Mucosa of rectum (tissue), 2 donors: Measurements from ENCODE around the gene TTC6.

ENCODE experiments used
- H3K27ac ChIP-seq, 2 donors: one replicate each; pipeline ENCODE4 v1.7.0; 2013; ENCODE audit warnings: inconsistent platforms in 2 of 2, low read depth in 2 of 2, low read length in 2 of 2
- H3K27me3 ChIP-seq, 2 donors: one replicate each; pipeline ENCODE4 v1.7.0; 2013; ENCODE audit warnings: low read length in 2 of 2; ENCODE audit not compliant: control insufficient read depth in 2 of 2, insufficient read depth in 2 of 2
- H3K36me3 ChIP-seq, 2 donors: one replicate each; pipeline ENCODE4 v1.7.0; 2013; ENCODE audit warnings: low read length in 2 of 2; ENCODE audit not compliant: control insufficient read depth in 2 of 2, insufficient read depth in 2 of 2
- H3K4me1 ChIP-seq, 2 donors: one replicate each; pipeline ENCODE4 v1.7.0; 2013; ENCODE audit warnings: low read length in 2 of 2, mild to moderate bottlenecking in 1 of 2; ENCODE audit not compliant: control insufficient read depth in 2 of 2, insufficient read depth in 2 of 2
- H3K4me3 ChIP-seq, 2 donors: one replicate each; pipeline ENCODE4 v1.7.0; 2013; ENCODE audit warnings: low read length in 2 of 2
- H3K9ac ChIP-seq, 2 donors: one replicate each; pipeline ENCODE4 v1.7.0; 2013; ENCODE audit warnings: low read length in 2 of 2, low read depth in 1 of 2, mild to moderate bottlenecking in 1 of 2
- H3K9me3 ChIP-seq, 2 donors: one replicate each; pipeline ENCODE4 v1.7.0; 2013; ENCODE audit warnings: low read length in 2 of 2; ENCODE audit not compliant: control insufficient read depth in 2 of 2
- donor health status: healthy.
- donor health status: Normal muscosa, but diverticular disease.

TTC6 gene

GRCh38 chr14:37603688-37604251, 8.3 kb downstream of the TTC6 start:
- no peaks in the 10 kb centered on the region for H3K36me3 ChIP-seq
- H3K27me3 ChIP-seq = peaks cover 12 to 16% of the 10 kb centered on the region in 2 donors
- peaks cover 9 to 22% of the 10 kb centered on the region in 2 donors for H3K4me1 ChIP-seq
- H3K27ac ChIP-seq = no peak overlapping the region
- H3K9me3 ChIP-seq = no peaks in the 10 kb centered on the region
- H3K9ac ChIP-seq = no peak overlapping the region
- H3K4me3 ChIP-seq = no peak overlapping the region

GRCh38 chr14:37606678-37607077, 11.2 kb downstream of the TTC6 start:
- peaks cover 7 to 10% of the 10 kb centered on the region in 2 donors for H3K4me1 ChIP-seq
- no peak overlapping the region for H3K9ac ChIP-seq
- no peaks in the 10 kb centered on the region for H3K36me3 ChIP-seq
- H3K4me3 ChIP-seq = no peak overlapping the region
- H3K9me3 ChIP-seq = no peaks in the 10 kb centered on the region
- no peak overlapping the region for H3K27ac ChIP-seq
- H3K27me3 ChIP-seq = peaks cover 5 to 12% of the 10 kb centered on the region in 2 donors

- no peaks in the 10 kb centered on the region for H3K9me3 ChIP-seq
- no peak overlapping the region for H3K9ac ChIP-seq
- H3K4me1 ChIP-seq = no peaks in the 10 kb centered on the region
- no peaks in the 10 kb centered on the region for H3K36me3 ChIP-seq
- no peak overlapping the region for H3K4me3 ChIP-seq
- peaks cover 0 to 3% of the 10 kb centered on the region in 2 donors for H3K27me3 ChIP-seq
- no peak overlapping the region for H3K27ac ChIP-seq
These were observed 13.2 kb downstream of the TTC6 start for GRCh38 chr14:37608649-37609048.

- no peak overlapping the region for H3K9ac ChIP-seq
These were observed 15.6 kb downstream of the TTC6 start for GRCh38 chr14:37610945-37611523.

GRCh38 chr14:37615582-37616289, 20.3 kb downstream of the TTC6 start:
- Histone ChIP-seq H3K27me3 (no peaks in the 10 kb centered on the region), H3K9me3 (peaks cover 0 to 8% of the 10 kb centered on the region in 2 donors), H3K4me3 (no peak overlapping the region), H3K36me3 (no peaks in the 10 kb centered on the region), H3K27ac (no peak overlapping the region), H3K4me1 (peaks cover 0 to 2% of the 10 kb centered on the region in 2 donors), H3K9ac (no peak overlapping the region)

More at GRCh38 chr14:37610945-37611523, 15.6 kb downstream of the TTC6 start:
- Histone ChIP-seq H3K4me3 (no peak overlapping the region), H3K27ac (no peak overlapping the region), H3K9me3 (peaks cover 0 to 4% of the 10 kb centered on the region in 2 donors), H3K27me3 (no peaks in the 10 kb centered on the region), H3K36me3 (no peaks in the 10 kb centered on the region), H3K4me1 (no peaks in the 10 kb centered on the region)

- Histone ChIP-seq H3K9ac (no peak overlapping the region), H3K4me1 (peaks cover 0 to 2% of the 10 kb centered on the region in 2 donors), H3K36me3 (no peaks in the 10 kb centered on the region), H3K27ac (no peak overlapping the region), H3K4me3 (no peak overlapping the region), H3K27me3 (peaks cover 0 to 2% of the 10 kb centered on the region in 2 donors), H3K9me3 (peaks cover 0 to 8% of the 10 kb centered on the region in 2 donors)
These were observed 21.4 kb downstream of the TTC6 start for GRCh38 chr14:37616853-37617252.

- H3K4me3 ChIP-seq = no peak overlapping the region
- H3K9ac ChIP-seq = no peak overlapping the region
- no peaks in the 10 kb centered on the region for H3K36me3 ChIP-seq
- H3K4me1 ChIP-seq = peaks cover 0 to 2% of the 10 kb centered on the region in 2 donors
- H3K27me3 ChIP-seq = peaks cover 0 to 2% of the 10 kb centered on the region in 2 donors
- peaks cover 0 to 8% of the 10 kb centered on the region in 2 donors for H3K9me3 ChIP-seq
- H3K27ac ChIP-seq = no peak overlapping the region
These were observed 22.5 kb downstream of the TTC6 start for GRCh38 chr14:37617864-37618365.

- H3K4me3 ChIP-seq = no peak overlapping the region
- peaks cover 0 to 8% of the 10 kb centered on the region in 2 donors for H3K9me3 ChIP-seq
- no peak overlapping the region for H3K27ac ChIP-seq
- peaks cover 0 to 2% of the 10 kb centered on the region in 2 donors for H3K4me1 ChIP-seq
- H3K36me3 ChIP-seq = no peaks in the 10 kb centered on the region
- no peak overlapping the region for H3K9ac ChIP-seq
- peaks cover 0 to 2% of the 10 kb centered on the region in 2 donors for H3K27me3 ChIP-seq
These were observed 23.1 kb downstream of the TTC6 start for GRCh38 chr14:37618498-37619028.

- no peak overlapping the region for H3K9ac ChIP-seq
- H3K4me3 ChIP-seq = no peak overlapping the region
- no peaks in the 10 kb centered on the region for H3K36me3 ChIP-seq
- H3K9me3 ChIP-seq = peaks cover 0 to 5% of the 10 kb centered on the region in 2 donors
- H3K27me3 ChIP-seq = peaks cover 0 to 2% of the 10 kb centered on the region in 2 donors
- H3K4me1 ChIP-seq = peaks cover 0 to 2% of the 10 kb centered on the region in 2 donors
- H3K27ac ChIP-seq = no peak overlapping the region
These were observed 25.4 kb downstream of the TTC6 start for GRCh38 chr14:37620856-37621255.
